HG03354 (cell line): Measurements from ENCODE around the gene NID1.
"Not testable (repeated sequence)": the region's sequence is repeated elsewhere in the genome, so short reads cannot be mapped to it uniquely, and the experiment has no call there.

Experiments
- ATAC-seq: cut with Tn5 transposase; IDR thresholded peaks from one replicate; pipeline ENCODE4 v1.9.1; 2021; ENCODE audit warnings: mild to moderate bottlenecking; ENCODE audit not compliant: unreplicated experiment, poor library complexity, severe bottlenecking

The NID1 gene

DNA sequence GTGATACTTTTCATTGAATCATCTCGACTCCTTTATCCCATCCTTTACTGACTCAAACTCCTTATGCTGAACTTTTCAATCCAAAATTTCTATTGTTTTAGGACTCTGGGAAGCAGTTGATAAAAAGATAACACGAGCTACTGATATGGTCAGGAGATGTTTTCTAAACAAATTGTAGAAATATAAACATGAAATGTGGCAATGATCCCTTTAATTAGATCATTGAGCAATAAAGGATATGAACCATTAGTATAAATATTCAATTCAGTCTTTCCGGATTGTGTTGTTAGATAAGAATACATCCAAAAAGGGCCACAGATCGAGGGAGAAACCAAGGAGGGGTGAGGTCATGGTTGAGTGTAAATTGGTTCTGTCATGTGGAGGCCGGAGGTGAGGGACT lies 88.4 kb downstream of the NID1 start:
- ATAC-seq = no peak

DNA sequence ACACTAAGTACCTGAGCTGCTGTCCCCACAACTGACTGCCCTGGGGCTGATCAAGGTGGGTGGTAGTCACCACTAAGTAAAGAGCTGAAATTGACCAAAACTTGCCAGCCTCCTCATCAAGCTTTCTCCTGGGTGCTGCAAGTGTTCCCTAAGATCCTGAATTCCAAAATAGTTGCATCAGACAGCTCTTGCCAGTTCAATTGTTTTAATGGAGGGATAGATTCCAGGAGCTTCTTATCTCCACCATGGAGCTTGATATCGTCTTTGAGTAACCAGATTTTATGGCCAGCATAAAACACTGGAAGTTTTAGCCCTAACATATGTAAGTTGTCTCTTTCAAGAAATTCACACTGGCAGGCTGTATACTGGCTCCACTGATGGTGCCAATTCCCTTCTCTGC lies 90.3 kb downstream of the NID1 start:
- no peak for ATAC-seq

DNA sequence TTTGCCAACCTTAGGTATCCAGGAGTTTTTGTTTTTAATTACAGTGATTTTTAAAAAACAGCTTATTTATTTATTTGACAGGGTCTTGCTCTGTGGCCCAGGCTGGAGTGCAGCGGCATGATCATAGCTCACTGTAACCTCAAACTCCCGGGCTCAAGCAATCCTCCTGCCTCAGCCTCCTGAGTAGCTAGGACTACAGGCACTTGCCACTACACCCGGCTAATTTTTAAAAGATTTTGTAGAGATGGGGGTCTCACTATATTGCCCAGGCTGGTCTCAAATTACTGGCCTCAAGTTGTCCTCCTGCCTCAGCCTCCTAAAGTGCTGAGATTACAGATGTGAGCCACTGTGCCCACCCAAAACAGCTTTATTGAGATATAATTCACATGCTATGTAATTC lies 92.2 kb downstream of the NID1 start:
- ATAC-seq = not testable (repeated sequence)

DNA sequence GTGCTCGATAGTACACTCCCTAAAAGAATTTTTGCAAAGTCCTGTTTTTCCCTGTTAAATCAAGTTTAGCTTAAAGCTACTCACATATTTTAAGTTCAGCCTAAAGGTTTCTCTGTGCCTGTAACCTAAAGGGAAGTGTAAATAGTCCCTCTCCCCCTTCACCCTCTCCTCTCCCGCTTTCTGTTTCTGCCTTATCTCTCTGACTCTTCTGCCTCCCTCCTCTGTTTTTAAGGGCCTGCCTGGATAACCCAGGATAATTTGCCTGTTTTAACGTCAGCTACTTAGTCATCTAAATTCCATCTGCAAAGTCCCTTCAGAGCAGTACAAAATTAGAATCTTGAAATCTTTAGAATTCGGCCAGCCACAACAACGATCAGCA lies 92.6 kb downstream of the NID1 start:
- peak; percentile 52 for ATAC-seq

DNA sequence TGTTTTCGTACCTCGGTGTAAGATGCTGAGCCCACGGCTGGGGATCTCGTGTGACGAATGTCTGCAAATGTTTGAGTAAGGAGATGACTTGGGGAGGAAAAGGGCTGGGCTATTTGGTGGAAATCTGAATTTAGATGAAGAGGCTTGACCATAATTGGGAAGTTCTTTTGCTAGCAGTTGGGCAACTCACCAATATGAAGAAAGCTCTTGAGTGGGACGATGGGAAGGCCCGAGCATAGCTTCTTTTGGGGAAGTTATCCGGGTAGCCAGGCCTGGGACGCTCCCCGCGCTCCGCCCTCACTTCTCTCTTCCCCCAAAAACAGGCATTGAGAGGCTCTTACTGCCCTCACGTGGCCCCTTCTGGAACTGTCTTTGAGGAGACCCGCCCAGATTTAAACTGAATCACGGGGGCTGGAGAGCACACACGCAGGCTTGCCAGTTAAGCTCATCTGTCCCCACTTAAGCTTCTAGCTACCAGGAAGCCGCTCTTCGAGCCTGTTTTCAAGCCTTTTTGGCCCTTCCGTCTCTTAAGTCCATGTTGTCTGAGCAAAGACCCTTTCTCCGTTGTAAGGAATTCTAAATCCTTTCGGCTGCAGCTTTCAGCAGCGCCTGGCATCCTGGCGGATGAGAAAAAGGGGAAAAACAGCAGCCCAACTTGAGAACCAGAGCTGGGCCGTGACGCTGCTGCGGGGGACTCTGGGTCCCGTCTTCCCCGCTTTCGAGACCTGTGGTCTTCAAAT lies 93.1 kb downstream of the NID1 start:
- peak; percentile 98 for ATAC-seq

DNA sequence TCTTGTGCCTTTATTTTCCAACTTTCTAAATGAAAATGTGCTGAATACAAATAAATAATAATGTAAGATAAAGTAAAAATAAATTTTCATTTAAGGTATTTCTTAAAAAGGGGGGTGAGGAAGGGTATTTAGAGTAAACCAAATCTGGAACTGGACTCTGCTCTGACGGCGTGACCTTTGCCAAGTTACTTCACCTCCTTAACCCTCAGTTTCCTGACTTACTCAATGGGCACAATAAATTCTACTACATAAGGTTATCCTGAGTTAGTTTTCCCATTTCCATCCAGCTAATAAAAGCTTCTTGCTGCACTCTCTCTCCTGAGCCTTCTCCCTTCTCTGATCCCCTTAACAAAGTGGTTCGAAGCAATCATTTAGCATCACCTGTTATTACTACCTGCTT lies 93.9 kb downstream of the NID1 start:
- no peak for ATAC-seq

DNA sequence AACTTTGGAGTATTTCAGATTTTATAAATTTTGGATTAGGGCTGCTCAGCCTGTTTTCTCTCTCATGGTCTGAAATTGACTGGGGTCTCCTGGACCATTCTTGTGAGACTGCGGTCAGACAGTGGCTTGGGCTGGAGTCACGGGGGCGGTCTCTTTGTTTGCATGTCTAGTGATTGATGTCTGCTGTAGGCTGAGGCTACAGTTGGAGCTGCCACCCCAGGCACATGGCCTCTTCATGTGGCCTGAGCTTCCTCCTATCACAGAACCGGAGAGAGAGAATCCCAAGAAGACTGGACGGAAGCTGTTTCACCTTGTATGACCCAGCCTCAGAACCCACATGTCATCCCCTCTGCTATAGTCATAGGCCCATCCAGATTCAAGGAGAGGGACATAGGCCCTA lies 96.1 kb downstream of the NID1 start:
- no peak for ATAC-seq

DNA sequence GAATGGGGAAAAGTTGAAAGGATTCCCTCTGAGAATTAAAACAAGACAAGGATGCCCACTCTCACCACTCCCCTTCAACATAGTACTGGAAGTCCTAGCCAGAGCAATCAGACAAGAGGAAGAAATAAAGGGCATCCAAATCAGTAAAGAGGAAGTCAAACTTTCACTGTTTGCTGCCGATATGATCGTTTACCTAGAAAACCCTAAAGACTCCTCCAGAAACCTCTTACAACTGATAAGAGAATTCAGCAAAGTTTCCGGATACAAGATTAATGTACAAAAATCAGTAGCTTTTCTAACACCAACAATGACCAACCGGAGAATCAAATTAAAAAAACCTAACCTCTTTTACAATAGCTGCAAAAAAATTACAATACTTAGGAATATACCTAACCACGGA lies 98.8 kb downstream of the NID1 start:
- ATAC-seq = not testable (repeated sequence)

DNA sequence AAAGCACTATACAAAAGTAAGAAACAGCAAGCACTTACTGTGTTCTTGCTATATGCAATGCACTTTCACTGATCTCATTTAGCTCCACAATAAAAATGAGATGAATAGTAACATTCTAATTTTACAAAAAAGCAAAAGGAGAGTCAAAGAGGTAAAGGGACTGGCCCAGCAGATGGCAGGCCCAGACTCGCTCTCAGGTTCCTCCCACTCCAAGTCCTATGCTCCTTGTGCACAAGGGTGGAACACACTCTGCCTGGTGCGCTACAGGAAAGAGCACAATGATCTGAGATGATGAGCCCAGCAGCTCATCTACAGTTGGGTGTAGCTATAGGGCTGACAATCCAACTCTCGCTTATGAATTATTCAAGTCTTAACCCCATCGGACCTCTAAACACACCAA lies 104.1 kb downstream of the NID1 start:
- ATAC-seq = no peak

DNA sequence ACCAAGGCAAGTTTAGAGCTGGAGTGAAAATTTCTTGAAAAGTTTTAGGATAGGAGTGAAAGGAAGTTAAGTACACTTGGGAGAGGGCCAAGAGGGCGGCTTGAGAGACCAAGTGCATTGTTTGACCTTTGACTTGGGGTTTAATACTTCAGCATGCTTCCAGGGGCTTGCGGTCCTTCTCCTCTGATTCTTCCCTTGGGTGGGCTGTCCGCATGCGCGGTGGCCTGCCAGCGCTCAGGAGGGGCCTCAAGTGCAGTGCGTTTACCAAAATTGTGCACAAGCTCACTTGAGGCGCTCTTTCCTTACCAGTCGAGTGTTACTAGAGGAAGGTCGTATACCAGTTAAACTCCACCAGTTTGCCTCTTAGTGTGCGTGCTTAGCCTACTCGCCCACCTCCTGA lies 106.9 kb downstream of the NID1 start:
- ATAC-seq = no peak

DNA sequence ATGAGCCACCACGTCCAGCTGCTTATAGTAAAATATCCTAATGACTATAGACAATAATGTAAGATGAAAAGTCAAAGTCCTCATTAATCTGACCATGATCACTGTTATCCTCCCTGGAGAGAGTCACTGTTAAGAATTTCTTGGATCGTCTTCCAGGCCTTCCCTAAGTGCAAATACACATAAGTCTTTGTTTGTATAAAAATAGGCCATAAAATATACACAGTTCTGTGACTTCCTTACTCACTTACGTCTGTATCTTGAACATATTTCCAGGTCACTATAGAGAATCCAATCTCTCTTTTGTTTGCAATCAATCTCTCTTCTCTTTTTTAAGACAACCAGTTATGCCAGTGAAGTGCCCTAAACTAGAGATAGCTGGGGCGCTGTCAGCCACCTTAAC lies 109.1 kb downstream of the NID1 start:
- no peak for ATAC-seq

DNA sequence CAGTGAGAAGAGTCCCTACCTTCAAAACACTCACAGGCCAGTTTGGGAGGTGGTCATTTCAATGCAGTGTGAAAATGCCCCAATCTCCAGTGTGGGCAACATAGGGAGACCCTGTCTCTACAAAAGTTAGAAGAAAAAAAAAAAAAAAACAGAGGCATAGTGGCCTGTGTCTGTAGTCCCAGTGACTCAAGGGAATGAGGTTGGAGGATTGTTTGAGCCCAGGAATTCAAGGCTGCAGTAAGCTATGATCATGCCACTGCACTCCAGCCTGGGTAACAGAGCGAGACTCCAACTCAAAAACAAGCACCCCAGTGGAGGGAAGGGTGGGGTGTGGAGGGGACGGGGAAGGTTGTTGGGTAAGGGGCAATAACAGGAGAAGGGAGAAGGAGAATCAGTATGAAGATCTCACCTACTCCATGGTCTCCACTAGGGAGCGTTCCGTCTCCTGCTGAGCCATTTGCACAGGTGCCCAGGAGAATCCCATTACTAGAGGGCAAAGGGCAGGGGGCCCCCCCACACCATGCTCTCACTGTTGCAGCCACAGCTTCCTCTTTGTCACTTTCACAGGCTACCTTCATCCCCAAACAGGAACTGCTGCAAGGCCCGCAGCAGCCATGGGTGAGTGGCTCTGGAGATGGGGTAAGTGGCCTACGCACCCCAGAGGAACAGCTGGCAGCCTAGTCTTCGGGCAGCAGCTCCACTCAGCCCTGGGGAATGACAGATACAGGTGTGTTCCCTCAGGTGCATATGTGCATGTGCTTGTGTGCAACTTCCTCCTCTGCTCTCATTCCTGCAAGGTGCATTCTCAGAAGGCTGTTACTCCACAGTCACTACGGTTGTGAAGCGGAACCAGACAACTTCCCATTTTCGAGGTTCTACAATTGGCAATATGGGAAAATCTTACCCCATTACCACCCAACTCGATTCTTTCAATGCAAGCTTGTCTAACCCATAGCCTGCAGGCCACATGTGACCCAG lies 110.3 kb downstream of the NID1 start:
- peak; percentile 98 for ATAC-seq

DNA sequence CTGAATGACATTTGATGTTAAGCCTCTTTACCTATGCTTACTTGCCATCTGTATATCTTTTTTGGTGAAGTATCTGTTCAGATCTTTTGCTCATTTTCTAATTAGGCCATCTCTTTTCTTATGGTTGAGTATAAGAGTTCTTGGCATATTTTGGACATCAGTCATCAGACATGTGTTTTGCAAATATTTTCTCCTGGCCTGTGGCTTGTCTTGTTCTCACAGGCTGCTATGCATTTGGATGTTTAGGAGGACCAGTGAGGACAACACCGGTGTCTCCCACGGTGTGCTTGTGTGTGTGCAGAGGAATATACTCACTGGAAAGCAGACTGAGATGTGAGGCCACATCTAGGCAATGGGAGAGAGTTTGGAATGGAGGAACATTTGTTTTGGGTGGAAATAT lies 111.1 kb downstream of the NID1 start:
- no peak for ATAC-seq

DNA sequence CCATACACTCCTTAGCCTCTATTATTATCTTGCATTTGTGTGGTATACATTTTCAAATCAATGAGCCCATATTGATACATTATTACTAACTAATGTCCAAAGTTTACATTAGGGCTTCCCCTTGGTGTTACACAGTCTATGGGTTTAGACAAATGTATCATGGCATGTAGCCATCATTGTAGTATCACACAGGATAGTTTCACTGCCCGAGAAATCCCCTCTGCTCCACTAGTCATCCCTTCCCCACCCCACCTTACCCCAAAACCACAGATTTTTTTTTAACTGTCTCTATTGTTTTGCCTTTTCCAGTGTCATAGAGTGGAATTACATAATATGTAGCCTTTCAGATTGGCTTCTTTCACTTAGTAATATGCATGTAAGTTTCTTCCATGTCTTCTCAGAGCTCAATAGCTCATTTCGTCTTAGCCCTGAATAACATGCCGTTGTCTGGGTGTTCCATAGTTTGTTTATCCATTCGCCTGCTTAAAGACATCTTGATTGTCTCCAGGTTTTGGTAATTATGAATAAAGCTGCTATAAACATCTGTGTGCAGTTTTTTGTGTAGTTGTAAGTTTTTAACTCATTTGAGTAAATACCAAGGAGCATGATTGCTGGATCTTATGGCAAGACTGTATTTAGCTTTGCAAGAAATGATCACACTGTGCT lies 111.8 kb downstream of the NID1 start:
- peak; percentile 46 for ATAC-seq

DNA sequence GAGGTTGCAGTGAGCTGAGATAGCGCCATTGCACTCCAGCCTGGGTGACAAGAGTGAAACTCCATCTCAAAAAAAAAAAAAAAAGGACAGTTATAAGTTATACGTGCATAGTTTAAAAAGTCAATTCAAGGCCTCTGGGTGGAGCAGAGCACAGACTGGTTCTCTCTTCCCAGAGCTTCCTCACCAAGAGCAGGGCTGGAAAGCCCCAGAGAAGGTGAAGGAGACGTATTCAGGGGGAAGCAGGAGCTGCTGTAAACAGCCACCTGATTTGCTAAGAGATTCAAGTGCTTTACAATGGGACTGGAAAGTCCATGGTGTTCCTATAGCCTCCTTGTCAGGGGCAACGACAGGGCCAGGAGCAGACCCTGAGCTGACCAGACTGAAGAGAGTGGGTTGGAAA lies 113.2 kb downstream of the NID1 start:
- ATAC-seq = no peak

DNA sequence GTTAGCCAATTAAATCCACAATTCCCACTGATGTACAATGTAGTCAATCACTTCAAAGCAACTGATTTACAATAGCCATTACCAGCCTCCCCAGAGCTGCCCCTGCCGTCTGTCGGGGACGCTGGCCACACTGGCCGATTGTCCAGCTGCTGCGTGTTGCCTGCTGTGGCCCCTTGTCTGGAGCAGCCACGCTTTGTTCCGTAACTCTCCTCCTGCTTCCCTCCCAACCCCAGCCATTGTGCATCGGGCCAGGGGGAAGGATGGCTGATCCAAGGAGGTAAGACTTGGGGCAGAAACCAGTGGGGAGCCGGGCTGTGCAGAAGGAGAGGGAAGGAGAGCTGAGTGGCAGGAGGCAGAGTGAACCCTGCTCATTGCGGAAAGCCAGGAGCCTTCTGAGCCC lies 114.6 kb downstream of the NID1 start:
- no peak for ATAC-seq

DNA sequence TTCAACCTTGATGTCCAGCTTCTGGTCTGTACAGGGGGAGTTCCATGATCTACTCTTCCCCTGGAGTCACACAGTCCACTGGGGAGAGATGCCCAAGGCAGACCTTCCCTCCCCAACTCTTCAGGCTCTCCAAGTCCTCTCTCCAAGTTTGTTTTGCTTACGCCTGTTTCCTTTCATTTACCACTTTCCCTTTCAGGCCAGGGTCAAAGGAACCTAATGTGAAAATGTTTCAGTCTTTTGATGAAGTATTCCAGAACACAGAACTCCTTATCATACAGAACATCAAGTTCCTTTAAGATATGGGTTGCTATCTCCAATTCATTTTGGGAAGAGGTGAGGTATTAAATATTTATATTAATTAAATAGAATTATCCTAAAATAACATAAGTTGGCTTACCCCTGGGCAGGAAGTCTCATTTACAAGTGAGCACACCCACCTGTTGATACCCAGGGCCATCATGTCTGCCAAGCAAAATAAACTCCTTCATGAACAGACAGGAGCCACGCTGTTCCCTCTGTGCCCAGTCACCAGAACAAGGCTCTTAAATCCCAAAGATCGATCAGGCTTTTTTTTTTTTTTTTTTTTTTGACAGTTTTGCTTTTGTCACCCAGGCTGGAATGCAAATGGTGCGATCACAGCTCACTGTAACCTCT lies 116.0 kb downstream of the NID1 start:
- ATAC-seq = no peak

DNA sequence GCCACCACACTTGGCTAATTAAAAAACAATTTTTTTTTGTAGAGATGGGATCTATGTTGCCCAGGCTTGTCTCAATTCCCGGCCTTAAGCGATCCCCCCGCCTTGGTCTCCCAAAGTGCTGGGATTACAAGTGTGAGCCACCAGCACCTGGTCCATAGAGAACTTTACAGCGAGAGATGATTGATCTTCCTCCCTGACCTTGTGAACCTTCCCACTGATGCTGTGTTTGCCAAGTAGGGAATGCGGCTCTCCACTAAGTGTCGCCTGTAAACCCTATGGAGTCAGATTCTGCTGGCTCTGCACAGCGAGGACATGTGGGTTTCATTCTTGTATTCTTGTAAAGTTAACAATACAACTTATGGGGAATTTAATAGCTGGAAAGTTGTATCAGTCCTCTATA lies 116.9 kb downstream of the NID1 start:
- no peak for ATAC-seq

DNA sequence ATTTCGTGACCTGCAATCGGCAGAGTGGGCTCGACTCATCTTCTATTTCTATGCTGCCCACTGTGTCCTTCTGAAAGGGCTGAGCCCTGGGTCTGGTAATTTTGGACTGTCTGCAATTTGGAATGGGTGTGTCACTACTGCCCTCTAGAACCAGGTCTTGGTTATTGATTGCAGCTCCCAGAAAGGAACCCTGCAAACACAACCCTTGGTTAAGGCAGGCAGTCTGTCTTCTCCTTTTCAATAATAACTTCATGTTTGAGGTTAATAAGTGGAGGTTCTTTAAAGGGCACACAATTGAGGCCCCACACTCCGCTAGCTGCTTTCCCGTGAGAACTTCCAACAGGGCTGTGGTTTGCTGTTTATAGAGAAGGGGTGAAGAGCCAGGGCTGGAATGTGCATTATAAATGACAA lies 118.3 kb downstream of the NID1 start:
- ATAC-seq = peak; percentile 55
